Stimulated activated CD4-positive, alpha-beta T cell treated with anti-CD3 and anti-CD28 coated beads, Interleukin-4, amount 100 ng/mL, for 48 hours (primary cell): ENCODE results near the gene GRM4.

Experiments
- DNase-seq, 2 donors: peaks; one replicate each; pipeline ENCODE4 v3.0.0-alpha.2; 2020; ENCODE audit warnings: low read depth in 2 of 2

GRM4 gene

GRCh38 chr6:34143196-34143883 is 2.5 kb downstream of the GRM4 start:
- no peak for DNase-seq

GRCh38 chr6:34142061-34142998 is 3.6 kb downstream of the GRM4 start:
- DNase-seq: no peak

GRCh38 chr6:34140075-34140474 is 5.8 kb downstream of the GRM4 start:
- no peak for DNase-seq

- DNase-seq: no peak
Observed at GRCh38 chr6:34138914-34139510, 6.9 kb downstream of the GRM4 start.

GRCh38 chr6:34138191-34138590 is 7.7 kb downstream of the GRM4 start:
- DNase-seq: no peak

GRCh38 chr6:34135541-34135940 is 10.3 kb downstream of the GRM4 start:
- no peak for DNase-seq

GRCh38 chr6:34132486-34133185 is 13.3 kb downstream of the GRM4 start:
- DNase-seq: no peak

- DNase-seq: no peak
Observed at GRCh38 chr6:34131326-34132290, 14.3 kb downstream of the GRM4 start.

GRCh38 chr6:34130862-34131261 is 15.0 kb downstream of the GRM4 start:
- no peak for DNase-seq

- no peak for DNase-seq
Observed at GRCh38 chr6:34129753-34130152, 16.1 kb downstream of the GRM4 start.

GRCh38 chr6:34128045-34128444 is 17.8 kb downstream of the GRM4 start:
- DNase-seq: no peak

- no peak for DNase-seq
Observed at GRCh38 chr6:34126419-34126818, 19.5 kb downstream of the GRM4 start.

- DNase-seq: no peak
Observed at GRCh38 chr6:34125939-34126338, 19.9 kb downstream of the GRM4 start.

GRCh38 chr6:34120953-34121675 is 24.8 kb downstream of the GRM4 start:
- no peak for DNase-seq

GRCh38 chr6:34115915-34116314 is 30.0 kb downstream of the GRM4 start:
- DNase-seq: no peak

- peak in 1 of 2 donors; percentile 3 for DNase-seq
Observed at GRCh38 chr6:34115403-34115795, 30.5 kb downstream of the GRM4 start.

GRCh38 chr6:34114695-34115402 is 31.0 kb downstream of the GRM4 start:
- DNase-seq: no peak

- no peak for DNase-seq
Observed at GRCh38 chr6:34113532-34113931, 32.4 kb downstream of the GRM4 start.

- no peak for DNase-seq
Observed at GRCh38 chr6:34112126-34112525, 33.8 kb downstream of the GRM4 start.

- DNase-seq: no peak
Observed at GRCh38 chr6:34110610-34111009, 35.3 kb downstream of the GRM4 start.
